HG03097 (cell line): ENCODE measurements around the gene S100B.
"Not testable (repeated sequence)": the region's sequence is repeated elsewhere in the genome, so short reads cannot be mapped to it uniquely, and the experiment has no call there.

Experiments used
- ATAC-seq: cut with Tn5 transposase; IDR thresholded peaks from one replicate; pipeline ENCODE4 v1.9.1; 2021; ENCODE audit not compliant: unreplicated experiment, low FRiP score

Gene S100B

GRCh38 chr21:46604329-46604974 lies 430 bp downstream of the S100B start:
- ATAC-seq, result no peak

- no peak for ATAC-seq
Measured at GRCh38 chr21:46603228-46603627, 1.7 kb downstream of the S100B start.

- ATAC-seq, result no peak
Measured at GRCh38 chr21:46600978-46601377, 3.9 kb downstream of the S100B start.

- no peak for ATAC-seq
Measured at GRCh38 chr21:46600305-46600704, 4.6 kb downstream of the S100B start.

GRCh38 chr21:46598581-46599572 lies 6.0 kb downstream of the S100B start:
- no peak for ATAC-seq

GRCh38 chr21:46597896-46598343 lies 7.0 kb downstream of the S100B start:
- no peak for ATAC-seq

GRCh38 chr21:46597031-46597430 lies 7.9 kb downstream of the S100B start:
- ATAC-seq, result no peak

GRCh38 chr21:46596201-46596600 lies 8.7 kb downstream of the S100B start:
- no peak for ATAC-seq

GRCh38 chr21:46594276-46594675 lies 10.6 kb downstream of the S100B start:
- ATAC-seq, result no peak

GRCh38 chr21:46585191-46585953 lies 19.5 kb downstream of the S100B start:
- no peak for ATAC-seq

GRCh38 chr21:46581780-46582307 lies 23.0 kb downstream of the S100B start:
- no peak for ATAC-seq

GRCh38 chr21:46579394-46579793 lies 25.5 kb downstream of the S100B start:
- ATAC-seq, result not testable (repeated sequence)

- ATAC-seq, result not testable (repeated sequence)
Measured at GRCh38 chr21:46577786-46578185, 27.1 kb downstream of the S100B start.

GRCh38 chr21:46572850-46573249 lies 32.0 kb downstream of the S100B start:
- no peak for ATAC-seq

GRCh38 chr21:46570631-46571030 lies 34.3 kb downstream of the S100B start:
- ATAC-seq, result no peak

- ATAC-seq, result no peak
Measured at GRCh38 chr21:46570119-46570518, 34.8 kb downstream of the S100B start.

- no peak for ATAC-seq
Measured at GRCh38 chr21:46569081-46569480, 35.8 kb downstream of the S100B start.

GRCh38 chr21:46568562-46568961 lies 36.3 kb downstream of the S100B start:
- no peak for ATAC-seq

GRCh38 chr21:46567348-46567747 lies 37.5 kb downstream of the S100B start:
- ATAC-seq, result no peak

- ATAC-seq, result no peak
Measured at GRCh38 chr21:46564391-46564790, 40.5 kb downstream of the S100B start.
